GM23338 (cell line): Measurements from ENCODE around the gene TATDN3.
"Not testable (repeated sequence)": the region's sequence is repeated elsewhere in the genome, so short reads cannot be mapped to it uniquely, and the experiment has no call there.

Experiments used
- CTCF ChIP-seq, 2 experiments: fragments of 200-600 bp in 1 of 2; sonication (generic) in 1 of 2; conservative IDR thresholded peaks; 2 replicates each; pipeline versions ENCODE4 v1.5.1 to v1.6.1; 2016 to 2017; ENCODE audit warnings: antibody characterized with exemption in 2 of 2, low read depth in 2 of 2, mild to moderate bottlenecking in 2 of 2, moderate library complexity in 1 of 2
- EZH2phosphoT487 ChIP-seq: fragments of 200-600 bp; sonication (generic); IDR thresholded peaks from one replicate; pipeline ENCODE4 v1.8.1; 2018; ENCODE audit warnings: antibody characterized with exemption; ENCODE audit not compliant: unreplicated experiment
- POLR2AphosphoS5 ChIP-seq: IDR thresholded peaks from 2 replicates; pipeline ENCODE4 v1.6.1; 2016; ENCODE audit warnings: antibody characterized with exemption, low read depth
- REST ChIP-seq: IDR thresholded peaks from one replicate; pipeline ENCODE4 v1.6.1; 2018; ENCODE audit warnings: antibody characterized with exemption; ENCODE audit not compliant: unreplicated experiment

GRCh38 chr1:212863345-212863744 lies 71.7 kb downstream of the TATDN3 start:
- not testable (repeated sequence) for TF ChIP-seq CTCF (conservative IDR thresholded peaks at IDR 0.05; ENCODE audit: low read depth in 2 of 2); POLR2AphosphoS5; REST; EZH2phosphoT487
